Endothelial cell of umbilical vein (primary cell): ENCODE measurements around the gene LHX4. TPM values are rescaled to one million over a fixed set of nuclear protein-coding genes. Genes with fewer than 3 reads are reported as not detected.
A peak's percentile ranks its signal among the peaks of the same experiment; 100 is the strongest.

Source experiments
- BruUV-seq: library from RNA; stranded (reverse); fragments of 400-500 nt; replicated peaks from 2 replicates; lab custom pipeline; 2021; lab: Mats Ljungman, UMichigan
- CTCF ChIA-PET: fragments of 300-600, 350-600 bp; sonication (Branson Sonifier 250); formaldehyde crosslinking; loops from one replicate; lab custom pipeline; 2021; ENCODE audit warnings: antibody characterized with exemption, inconsistent platforms; lab: Charles Lee
- POLR2A ChIA-PET: fragments of 300-600, 350-600 bp; sonication (Branson Sonifier 250); formaldehyde crosslinking; loops from one replicate; lab custom pipeline; 2021; ENCODE audit warnings: antibody characterized with exemption, inconsistent platforms; lab: Charles Lee
- DNase-seq: peaks from one replicate; pipeline ENCODE4 v3.0.0-alpha.2; 2011; ENCODE audit warnings: low read depth, low spot score
- FAIRE-seq: peaks from 2 replicates; lab custom pipeline; 2011; peaks lifted over from hg19 to GRCh38; lab: Jason Lieb, UNC
- H2AFZ ChIP-seq: 2 replicates; pipeline ENCODE4 v1.6.0; 2012; ENCODE audit warnings: low read depth, low read length, control low read depth, inconsistent platforms
- H3K27ac ChIP-seq: 2 replicates; pipeline ENCODE4 v1.5.1; 2011; ENCODE audit warnings: low read depth, mild to moderate bottlenecking, control low read depth, low read length, moderate library complexity; ENCODE audit not compliant: insufficient read depth
- H3K27me3 ChIP-seq, 2 experiments: 2 replicates each; pipeline versions ENCODE4 v1.6.0 to v1.6.1; 2011; ENCODE audit warnings: low read length in 2 of 2, mixed read lengths in 1 of 2; ENCODE audit not compliant: control insufficient read depth in 2 of 2, insufficient read depth in 2 of 2
- H3K36me3 ChIP-seq, 2 experiments: 2 replicates in 1 of 2; 3 replicates in 1 of 2; pipeline ENCODE4 v1.5.1; 2011; ENCODE audit warnings: low read length in 2 of 2, mild to moderate bottlenecking in 1 of 2, moderate library complexity in 1 of 2; ENCODE audit not compliant: control insufficient read depth in 2 of 2, insufficient read depth in 2 of 2; ENCODE audit errors: extremely low read depth in 1 of 2
- H3K4me1 ChIP-seq: 3 replicates; pipeline ENCODE4 v1.5.1; 2011; ENCODE audit warnings: mild to moderate bottlenecking, low read length; ENCODE audit not compliant: control insufficient read depth, insufficient read depth; ENCODE audit errors: extremely low read depth
- H3K4me2 ChIP-seq: 2 replicates; pipeline ENCODE4 v1.6.1; 2011; ENCODE audit warnings: low read length, control low read depth, mixed read lengths; ENCODE audit not compliant: insufficient read depth
- H3K4me3 ChIP-seq, 3 experiments: fragments of 200-600 bp in 1 of 3; sonication (generic), shearing (Covaris generic) in 1 of 3; replicated peaks in 1 of 3; 2 replicates each; pipeline ENCODE4 v1.5.1; 2011 to 2016; ENCODE audit warnings: control low read depth in 3 of 3, low read length in 3 of 3, mild to moderate bottlenecking in 2 of 3, inconsistent platforms in 1 of 3, low read depth in 1 of 3, moderate library complexity in 1 of 3; ENCODE audit not compliant: insufficient read depth in 1 of 3
- H3K79me2 ChIP-seq: 2 replicates; pipeline ENCODE4 v1.6.0; 2012; ENCODE audit warnings: low read length, inconsistent platforms; ENCODE audit not compliant: control insufficient read depth, insufficient read depth
- H3K9ac ChIP-seq: replicated peaks from 2 replicates; pipeline ENCODE3; 2011; ENCODE audit warnings: low read length, control low read depth; ENCODE audit not compliant: insufficient read depth; ENCODE audit errors: extremely low read depth
- H3K9me1 ChIP-seq: replicated peaks from 3 replicates; pipeline ENCODE4 v1.6.0; 2011; ENCODE audit warnings: mild to moderate bottlenecking, low read length; ENCODE audit not compliant: control insufficient read depth, insufficient read depth; ENCODE audit errors: extremely low read depth
- H3K9me3 ChIP-seq: replicated peaks from 2 replicates; pipeline ENCODE4 v1.5.1; 2012; ENCODE audit warnings: low read length, inconsistent platforms; ENCODE audit not compliant: control insufficient read depth, insufficient read depth
- H4K20me1 ChIP-seq: replicated peaks from 2 replicates; pipeline ENCODE3; 2011; ENCODE audit warnings: mild to moderate bottlenecking, low read length; ENCODE audit not compliant: control insufficient read depth, insufficient read depth; ENCODE audit errors: extremely low read depth
- EZH2 ChIP-seq: IDR thresholded peaks from 2 replicates; pipeline ENCODE4 v1.6.1; 2012; ENCODE audit warnings: borderline replicate concordance, low read depth, mild to moderate bottlenecking, moderate library complexity, low read length, inconsistent platforms; ENCODE audit not compliant: severe bottlenecking
- FOS ChIP-seq: IDR thresholded peaks from 2 replicates; pipeline ENCODE4 v1.6.1; 2011; ENCODE audit warnings: mild to moderate bottlenecking, low read length, moderate library complexity, borderline replicate concordance; ENCODE audit not compliant: insufficient read depth
- GATA2 ChIP-seq: IDR thresholded peaks from 2 replicates; pipeline ENCODE4 v1.7.0; 2011; ENCODE audit warnings: low read depth, mild to moderate bottlenecking, moderate library complexity, mixed read lengths, low read length; ENCODE audit not compliant: insufficient read length, insufficient read depth
- MYC ChIP-seq: IDR thresholded peaks from one replicate; pipeline ENCODE4 v1.6.1; 2011; ENCODE audit warnings: mild to moderate bottlenecking, low read depth, low read length
- POLR2A ChIP-seq: IDR thresholded peaks from 2 replicates; pipeline ENCODE4 v1.6.1; 2012; ENCODE audit warnings: low read depth, mild to moderate bottlenecking, control low read depth, low read length
- POLR2AphosphoS5 ChIP-seq: IDR thresholded peaks from 2 replicates; pipeline ENCODE4 v1.6.1; 2012; ENCODE audit warnings: low read depth, mild to moderate bottlenecking, control low read depth, low read length, moderate library complexity; ENCODE audit not compliant: insufficient read depth
- dilution Hi-C: fragments of 300-500 bp; cut with MboI; formaldehyde crosslinking; loops from one replicate; pipeline ENCODE4 v1.15.0; 2019; ENCODE audit warnings: low sequenced_read_pairs; ENCODE audit not compliant: extremely low pct_ligation_motif_present
- intact Hi-C: fragments of 100-400 bp; cut with micrococcal nuclease; formaldehyde crosslinking; loops from one replicate; pipeline ENCODE4 v1.10.0; 2022
- polyA plus RNA-seq, 4 experiments: library from polyadenylated mRNA; depleted of rRNA in 3 of 4; stranded (reverse) in 3 of 4; unstranded in 1 of 4; fragments of >200 nt; gene quantifications; 2 replicates each; pipeline versions ENCODE4 v1.2.1 to v1.2.3, GENCODE V29; 2011 to 2012; ENCODE audit warnings: missing spikeins in 1 of 4
- total RNA-seq: library from RNA; stranded (reverse); gene quantifications from 2 replicates; pipeline ENCODE4 v1.2.3, GENCODE V29; 2021
- TF ChIP-seq, protein P1 (sequence below): IDR thresholded peaks from 2 replicates; pipeline ENCODE4 v1.6.1; 2011; ENCODE audit not compliant: insufficient read depth, insufficient read length

LHX4 gene
- total and polyA plus RNA-seq, 2 donors (not counting 3 experiments of a cell fraction or from before 2014, with no cell fraction given), result not detected

DNA sequence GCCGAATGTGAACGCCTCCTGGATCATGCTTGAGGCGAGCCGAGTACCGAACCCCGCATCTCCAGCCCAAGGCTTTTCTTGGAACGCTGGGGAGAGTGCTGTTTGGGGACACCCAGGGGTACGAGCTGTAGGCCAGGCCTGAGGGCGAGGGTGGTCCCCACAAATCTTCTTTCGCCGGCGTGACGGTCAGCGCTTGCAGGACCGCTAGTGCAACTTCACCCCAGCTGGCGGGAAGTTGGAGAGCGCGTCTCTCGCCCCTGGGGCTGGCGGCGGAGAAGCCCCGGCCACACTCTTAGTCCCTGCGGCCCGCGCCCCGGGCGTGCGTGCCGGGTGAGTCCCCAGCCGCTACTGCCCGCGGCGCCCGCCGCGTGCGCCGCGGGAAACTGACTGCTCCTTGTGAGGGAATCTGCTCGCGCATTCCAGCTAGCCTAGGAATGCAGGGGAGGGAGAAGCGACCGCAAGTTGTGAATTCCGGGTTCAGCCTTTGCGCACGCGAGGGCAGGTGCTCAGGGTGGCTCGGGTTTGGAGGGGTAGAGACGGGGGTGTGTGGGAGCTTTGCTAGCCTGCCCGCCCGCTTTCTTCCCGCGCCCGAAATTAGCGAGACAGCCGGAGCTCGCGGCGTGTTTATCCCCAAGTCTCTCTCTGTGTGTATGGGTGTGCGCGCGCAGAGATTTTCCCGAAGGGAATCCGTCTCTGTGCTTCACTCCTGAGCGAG, 884 bp downstream of the LHX4 start:
- intact Hi-C loops, result no loop called here
- peak overlapping the region; percentile 82 for H3K4me2 ChIP-seq
- peak overlapping the region; percentile 11 to 67 (median 43) for H3K4me3 ChIP-seq
- peaks cover 69 to 92% of the 10 kb centered on the region in 2 experiments for H3K27me3 ChIP-seq
- POLR2A ChIA-PET, result no interaction called here
- FAIRE-seq (peak; percentile 26), DNase-seq (peak; percentile 34)
- H3K9me1 ChIP-seq, result no peaks in the 10 kb centered on the region
- no peaks in the 10 kb centered on the region for H3K79me2 ChIP-seq
- no peaks in the 10 kb centered on the region for H3K9me3 ChIP-seq
- dilution Hi-C loops, result no loop called here
- H3K4me1 ChIP-seq, result peaks cover 25% of the 10 kb centered on the region
- H3K36me3 ChIP-seq, result no peaks in the 10 kb centered on the region
- TF ChIP-seq, protein P1, sequence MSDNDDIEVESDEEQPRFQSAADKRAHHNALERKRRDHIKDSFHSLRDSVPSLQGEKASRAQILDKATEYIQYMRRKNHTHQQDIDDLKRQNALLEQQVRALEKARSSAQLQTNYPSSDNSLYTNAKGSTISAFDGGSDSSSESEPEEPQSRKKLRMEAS, result no peak
- TF ChIP-seq POLR2A (no peak), GATA2 (no peak), POLR2AphosphoS5 (no peak), FOS (no peak), MYC (no peak), EZH2 (peak; percentile 95)
- CTCF ChIA-PET, result interaction anchor here (0.8 kb wide), 1 partner anchor 9 kb away, joined by 3 read pairs; no protein-coding TSS in a partner anchor
- H2AFZ ChIP-seq, result peak overlapping the region; percentile 34
- no peak overlapping the region for H3K27ac ChIP-seq
- no peaks in the 10 kb centered on the region for H4K20me1 ChIP-seq
- no peak overlapping the region for H3K9ac ChIP-seq
- no TSS peak for BruUV-seq
